HAP-1 (cell line): ENCODE measurements around the gene ITPRIP.

Experiments
- DNase-seq, 2 experiments: peaks; one replicate each; pipeline ENCODE4 v3.0.0-alpha.2; 2016 to 2020; ENCODE audit warnings: low spot score in 2 of 2
- H3K27me3 ChIP-seq: fragments of 250-450 bp; sonication (Bioruptor Pico); 2 replicates; pipeline ENCODE4 v1.5.1; 2020; ENCODE audit warnings: low read depth, mild to moderate bottlenecking, moderate library complexity
- H3K36me3 ChIP-seq: fragments of 250-450 bp; sonication (Bioruptor Pico); replicated peaks from 2 replicates; pipeline ENCODE4 v1.5.1; 2020; ENCODE audit warnings: mild to moderate bottlenecking
- H3K4me1 ChIP-seq: fragments of 250-450 bp; sonication (Bioruptor Pico); 2 replicates; pipeline ENCODE4 v1.5.1; 2020; ENCODE audit warnings: mild to moderate bottlenecking
- H3K4me3 ChIP-seq: fragments of 250-450 bp; sonication (Bioruptor Pico); 2 replicates; pipeline ENCODE4 v1.5.1; 2020; ENCODE audit warnings: mild to moderate bottlenecking, moderate library complexity
- H3K9me3 ChIP-seq: fragments of 250-450 bp; sonication (Bioruptor Pico); 2 replicates; pipeline ENCODE4 v1.5.1; 2020; ENCODE audit warnings: mild to moderate bottlenecking, moderate library complexity
- in situ Hi-C: fragments of 300-500 bp; cut with MboI; formaldehyde crosslinking; loops from 3 replicates; pipeline ENCODE4 v1.14.3; 2020; ENCODE audit warnings: low sequenced_read_pairs, inconsistent platforms, mixed read lengths

The ITPRIP gene

GRCh38 chr10:104337985-104338735, at the start of gene ITPRIP:
Gene ITPRIP (minus strand): TSS chr10:104338465. CDS start chr10:104316051, 22,414 bp downstream.
- DNase-seq = peak; percentile 71 to 72
- H3K4me3 ChIP-seq = peak within 1 kb of the TSS; percentile 76
- H3K36me3 ChIP-seq = no peaks in the 10 kb centered on the region
- H3K4me1 ChIP-seq = peaks cover 9% of the 10 kb centered on the region
- in situ Hi-C loops = no loop called here
- H3K9me3 ChIP-seq = no peaks in the 10 kb centered on the region
- H3K27me3 ChIP-seq = no peaks in the 10 kb centered on the region; the same call in 1 of the 2 replicates

GRCh38 chr10:104387130-104387888, 49.0 kb upstream of the ITPRIP start:
- peaks cover 10% of the 10 kb centered on the region; the same call in 1 of the 2 replicates for H3K27me3 ChIP-seq

GRCh38 chr10:104380336-104380735, 42.1 kb upstream of the ITPRIP start:
- in situ Hi-C loops = no loop called here
- no peaks in the 10 kb centered on the region for H3K36me3 ChIP-seq
- no peak overlapping the region for H3K4me3 ChIP-seq
- no peaks in the 10 kb centered on the region for H3K4me1 ChIP-seq
- H3K9me3 ChIP-seq = no peaks in the 10 kb centered on the region
- peaks cover 26% of the 10 kb centered on the region for H3K27me3 ChIP-seq
- DNase-seq = no peak

More at GRCh38 chr10:104387130-104387888, 49.0 kb upstream of the ITPRIP start:
- no peaks in the 10 kb centered on the region for H3K9me3 ChIP-seq
- DNase-seq = no peak
- no peaks in the 10 kb centered on the region for H3K4me1 ChIP-seq
- H3K36me3 ChIP-seq = no peaks in the 10 kb centered on the region
- in situ Hi-C loops = no loop called here
- no peak overlapping the region for H3K4me3 ChIP-seq

GRCh38 chr10:104376784-104377300, 38.6 kb upstream of the ITPRIP start:
- peaks cover 40% of the 10 kb centered on the region for H3K27me3 ChIP-seq
- H3K4me1 ChIP-seq = no peaks in the 10 kb centered on the region
- no peak for DNase-seq
- no peaks in the 10 kb centered on the region for H3K9me3 ChIP-seq
- in situ Hi-C loops = no loop called here
- H3K36me3 ChIP-seq = no peaks in the 10 kb centered on the region
- no peak overlapping the region for H3K4me3 ChIP-seq

- no peak for DNase-seq
- Histone ChIP-seq H3K9me3 (no peaks in the 10 kb centered on the region), H3K27me3 (peaks cover 37% of the 10 kb centered on the region), H3K36me3 (no peaks in the 10 kb centered on the region), H3K4me1 (no peaks in the 10 kb centered on the region), H3K4me3 (no peak overlapping the region)
- in situ Hi-C loops = no loop called here
These were observed 36.3 kb upstream of the ITPRIP start for GRCh38 chr10:104374591-104374990.

- in situ Hi-C loops = no loop called here
- peaks cover 3% of the 10 kb centered on the region; the same call in 1 of the 2 replicates for H3K4me1 ChIP-seq
- peaks cover 44% of the 10 kb centered on the region for H3K27me3 ChIP-seq
- no peaks in the 10 kb centered on the region for H3K9me3 ChIP-seq
- H3K4me3 ChIP-seq = no peak overlapping the region
- no peak for DNase-seq
- H3K36me3 ChIP-seq = no peaks in the 10 kb centered on the region
These were observed 33.5 kb upstream of the ITPRIP start for GRCh38 chr10:104371753-104372152.

GRCh38 chr10:104368381-104368780, 30.1 kb upstream of the ITPRIP start:
- peaks cover 47% of the 10 kb centered on the region for H3K27me3 ChIP-seq
- no peaks in the 10 kb centered on the region for H3K36me3 ChIP-seq
- no peak for DNase-seq
- H3K9me3 ChIP-seq = no peaks in the 10 kb centered on the region; the same call in 1 of the 2 replicates
- in situ Hi-C loops = no loop called here
- no peak overlapping the region for H3K4me3 ChIP-seq
- peaks cover 3% of the 10 kb centered on the region; the same call in 1 of the 2 replicates for H3K4me1 ChIP-seq

- in situ Hi-C loops = no loop called here
- Histone ChIP-seq H3K4me3 (no peak overlapping the region), H3K4me1 (peaks cover 3% of the 10 kb centered on the region; the same call in 1 of the 2 replicates), H3K9me3 (no peaks in the 10 kb centered on the region; the same call in 1 of the 2 replicates), H3K27me3 (peaks cover 46% of the 10 kb centered on the region), H3K36me3 (no peaks in the 10 kb centered on the region)
- DNase-seq = no peak
These were observed 29.6 kb upstream of the ITPRIP start for GRCh38 chr10:104367904-104368303.

- Histone ChIP-seq H3K36me3 (no peaks in the 10 kb centered on the region), H3K9me3 (no peaks in the 10 kb centered on the region; the same call in 1 of the 2 replicates), H3K4me1 (no peaks in the 10 kb centered on the region), H3K4me3 (no peak overlapping the region), H3K27me3 (peaks cover 19% of the 10 kb centered on the region)
- in situ Hi-C loops = no loop called here
- no peak for DNase-seq
These were observed 21.5 kb upstream of the ITPRIP start for GRCh38 chr10:104359811-104360210.

GRCh38 chr10:104353325-104354048, 15.2 kb upstream of the ITPRIP start, which contains the start of gene CFAP58:
Gene CFAP58 (plus strand): TSS chr10:104353833. CDS start chr10:104353898, 65 bp downstream.
- Histone ChIP-seq H3K4me3 (peak within 1 kb of the TSS; percentile 25), H3K36me3 (no peaks in the 10 kb centered on the region), H3K4me1 (peaks cover 7% of the 10 kb centered on the region), H3K9me3 (no peaks in the 10 kb centered on the region), H3K27me3 (peaks cover 8% of the 10 kb centered on the region)
- in situ Hi-C loops = no loop called here
- peak; percentile 84 to 95 for DNase-seq

- DNase-seq = no peak
These were observed 13.7 kb upstream of the ITPRIP start for GRCh38 chr10:104351919-104352318.

GRCh38 chr10:104351061-104351702, 12.9 kb upstream of the ITPRIP start:
- no peak overlapping the region for H3K4me3 ChIP-seq
- H3K4me1 ChIP-seq = peaks cover 7% of the 10 kb centered on the region
- H3K9me3 ChIP-seq = no peaks in the 10 kb centered on the region
- no peaks in the 10 kb centered on the region for H3K36me3 ChIP-seq
- no peak for DNase-seq
- in situ Hi-C loops = no loop called here
- peaks cover 5% of the 10 kb centered on the region; the same call in 1 of the 2 replicates for H3K27me3 ChIP-seq

More at GRCh38 chr10:104351919-104352318, 13.7 kb upstream of the ITPRIP start:
- peaks cover 7% of the 10 kb centered on the region for H3K4me1 ChIP-seq
- no peaks in the 10 kb centered on the region for H3K9me3 ChIP-seq
- peaks cover 5% of the 10 kb centered on the region; the same call in 1 of the 2 replicates for H3K27me3 ChIP-seq
- no peaks in the 10 kb centered on the region for H3K36me3 ChIP-seq
- H3K4me3 ChIP-seq = no peak overlapping the region
- in situ Hi-C loops = no loop called here
